ENCODE results near the gene ZNF473. TPM values are rescaled to one million over a fixed set of nuclear protein-coding genes. Genes with fewer than 3 reads are reported as not detected.
"Not testable (repeated sequence)": the region's sequence is repeated elsewhere in the genome, so short reads cannot be mapped to it uniquely, and the experiment has no call there.

Gene ZNF473
- polyA plus RNA-seq, 10 donors: 6.2 to 9.0 (median 7.5) TPM

DNA sequence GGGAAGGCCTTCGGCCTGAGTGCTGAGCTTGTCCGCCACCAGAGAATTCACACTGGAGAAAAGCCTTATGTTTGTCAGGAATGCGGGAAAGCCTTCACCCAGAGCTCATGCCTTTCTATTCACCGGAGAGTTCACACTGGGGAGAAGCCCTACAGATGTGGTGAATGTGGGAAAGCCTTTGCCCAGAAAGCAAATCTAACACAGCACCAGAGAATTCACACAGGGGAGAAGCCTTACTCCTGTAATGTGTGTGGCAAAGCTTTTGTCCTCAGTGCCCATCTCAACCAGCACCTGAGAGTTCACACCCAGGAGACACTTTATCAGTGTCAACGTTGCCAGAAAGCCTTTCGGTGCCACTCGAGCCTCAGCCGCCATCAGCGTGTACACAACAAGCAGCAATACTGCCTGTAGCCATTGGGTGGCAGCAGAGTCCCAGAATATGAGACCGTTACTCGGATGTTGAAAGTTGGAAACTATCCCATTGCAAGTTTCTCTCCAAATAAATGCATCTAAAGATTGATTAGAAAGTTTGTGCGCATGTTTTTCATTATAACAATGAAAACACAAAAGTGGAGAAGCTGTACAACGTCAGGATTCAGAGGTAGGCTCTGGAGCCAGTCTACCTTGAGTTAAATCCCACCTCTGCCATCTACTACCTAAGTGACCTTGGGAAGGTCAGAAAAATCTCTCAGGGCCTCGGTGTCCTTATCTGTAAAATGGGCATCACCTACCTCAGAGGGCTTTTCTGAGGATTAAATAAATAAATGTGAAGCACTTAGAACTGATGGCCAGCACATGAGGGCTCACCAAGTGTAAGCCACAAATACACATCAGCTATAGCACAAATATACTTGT is 21.1 kb downstream of the ZNF473 start:
- no peak for DNase-seq

DNA sequence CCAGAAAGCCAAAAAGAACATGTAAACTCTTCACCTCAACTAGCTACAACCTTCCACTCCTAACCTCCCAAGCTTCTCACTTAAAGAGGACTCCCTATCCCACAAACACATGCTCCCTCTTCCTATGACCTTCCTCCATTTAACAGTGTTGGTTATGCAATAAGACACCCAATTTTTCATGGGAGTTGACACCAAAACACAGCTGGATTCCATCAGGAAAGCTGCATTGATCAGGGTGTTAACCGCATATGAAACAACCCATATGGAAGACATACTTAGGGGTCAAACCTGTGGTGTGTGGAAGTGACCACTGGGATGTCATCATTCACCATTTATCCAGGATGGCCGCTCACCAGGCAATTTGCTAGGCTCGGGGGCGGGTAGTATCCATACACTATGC is 21.9 kb downstream of the ZNF473 start:
- DNase-seq: no peak

DNA sequence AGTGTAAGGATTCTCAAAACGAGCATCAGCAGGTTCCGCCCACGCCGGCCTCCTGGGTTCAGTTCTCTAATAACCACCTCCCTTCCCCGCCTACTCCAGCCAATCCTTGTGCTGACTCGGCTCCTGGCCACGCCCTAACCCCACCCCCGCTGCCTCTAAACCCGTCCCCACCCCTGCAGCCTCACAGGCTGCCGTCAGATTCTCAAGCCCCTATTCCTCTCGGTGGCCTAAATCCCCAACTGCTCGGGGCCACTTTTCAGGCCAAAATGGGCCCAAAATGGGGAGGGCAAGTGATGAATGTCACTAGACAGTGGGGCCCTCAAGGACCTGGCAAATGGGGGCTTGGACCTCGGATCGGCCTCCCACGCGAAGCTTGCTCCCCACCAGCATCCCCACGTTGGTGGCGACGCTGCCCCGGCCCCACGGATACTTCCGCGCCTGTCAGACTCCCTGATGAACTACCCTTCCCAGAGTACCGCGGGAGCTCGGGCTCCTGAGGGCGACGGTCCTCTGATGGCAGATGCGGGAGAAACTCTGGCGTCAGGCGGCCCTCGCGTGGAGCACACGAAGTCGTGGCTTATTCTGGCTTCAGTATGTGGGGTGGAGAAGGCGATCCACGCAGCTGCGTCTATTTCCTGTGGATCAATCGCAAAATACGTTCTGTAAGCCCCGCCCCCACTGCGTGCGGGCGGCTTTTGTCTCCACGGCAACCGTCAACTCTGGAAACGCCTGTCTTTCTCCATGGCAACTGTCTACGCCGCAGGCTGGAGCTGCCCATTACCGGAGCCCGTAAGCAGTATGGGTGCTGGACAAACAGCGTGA is 24.8 kb downstream of the ZNF473 start:
- DNase-seq: peak; percentile 23 to 84 (median 72)

DNA sequence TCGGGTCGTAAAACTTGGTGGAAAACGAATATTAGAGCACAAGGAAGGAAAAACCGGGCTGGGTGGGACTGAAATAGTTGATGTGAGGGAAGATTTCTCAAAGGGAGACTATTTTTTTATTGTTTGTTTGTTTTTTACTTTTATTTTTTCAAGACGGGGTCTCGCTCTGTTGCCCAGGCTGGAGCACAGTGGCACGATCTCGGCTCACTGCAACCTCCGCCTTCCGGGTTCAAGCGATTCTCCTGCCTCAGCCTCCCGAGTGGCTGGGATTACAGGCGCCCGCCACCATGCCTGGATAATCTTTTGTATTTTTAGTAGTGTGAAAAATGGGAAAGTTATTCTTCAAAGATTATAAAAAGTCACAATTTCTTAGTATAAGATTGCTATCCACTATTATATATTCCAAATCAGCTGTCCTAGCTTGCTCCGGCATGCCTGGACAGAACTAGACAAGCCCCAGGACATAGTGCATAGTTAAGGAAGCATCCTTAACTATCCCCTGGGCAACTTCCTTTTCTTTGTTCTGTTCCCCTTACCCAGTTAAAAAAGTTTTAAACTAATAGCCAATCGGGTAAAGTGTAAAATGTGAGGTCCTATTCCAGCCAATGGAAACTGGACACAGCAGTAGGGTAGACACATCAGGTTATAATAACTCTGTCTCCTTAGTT is 25.6 kb downstream of the ZNF473 start:
- DNase-seq: not testable (repeated sequence)

DNA sequence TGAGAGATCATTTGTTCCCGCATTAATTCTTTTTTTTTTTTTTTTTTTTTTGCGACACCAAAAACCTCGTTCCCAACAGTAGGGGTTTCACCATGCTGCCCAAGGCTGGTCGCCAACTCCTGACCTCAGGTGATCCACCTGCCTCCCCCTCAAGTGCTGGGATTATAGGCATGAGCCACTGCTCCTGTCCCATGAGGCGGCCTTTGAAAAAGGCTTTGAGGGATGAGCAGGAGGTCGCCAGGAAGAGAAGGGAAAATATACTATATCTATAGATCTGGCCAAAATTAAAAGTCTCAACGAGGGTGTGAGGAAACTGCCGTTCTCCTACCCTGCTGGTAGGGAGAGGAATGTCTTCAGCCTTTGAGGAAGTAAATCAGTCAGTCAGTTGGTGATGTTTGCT is 26.2 kb downstream of the ZNF473 start:
- DNase-seq: no peak

DNA sequence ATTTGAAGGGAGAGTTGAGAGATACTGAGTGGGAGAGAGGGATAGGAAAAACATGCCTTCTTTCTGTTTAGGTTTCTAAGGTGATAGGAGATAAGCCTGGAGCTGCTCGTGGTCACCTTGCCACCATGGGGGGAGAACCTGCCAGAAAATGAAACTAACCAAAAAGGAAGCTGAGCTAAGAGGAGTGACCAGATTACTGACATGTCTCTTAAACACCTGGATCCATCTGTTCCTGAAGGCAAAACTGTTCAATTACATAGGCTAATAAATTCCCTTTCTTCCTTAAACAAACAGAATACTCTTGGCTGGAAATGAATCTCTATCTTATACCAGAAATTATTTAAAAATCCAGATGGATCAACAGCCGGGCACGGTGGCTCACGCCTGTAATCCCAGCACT is 27.3 kb downstream of the ZNF473 start:
- no peak for DNase-seq

DNA sequence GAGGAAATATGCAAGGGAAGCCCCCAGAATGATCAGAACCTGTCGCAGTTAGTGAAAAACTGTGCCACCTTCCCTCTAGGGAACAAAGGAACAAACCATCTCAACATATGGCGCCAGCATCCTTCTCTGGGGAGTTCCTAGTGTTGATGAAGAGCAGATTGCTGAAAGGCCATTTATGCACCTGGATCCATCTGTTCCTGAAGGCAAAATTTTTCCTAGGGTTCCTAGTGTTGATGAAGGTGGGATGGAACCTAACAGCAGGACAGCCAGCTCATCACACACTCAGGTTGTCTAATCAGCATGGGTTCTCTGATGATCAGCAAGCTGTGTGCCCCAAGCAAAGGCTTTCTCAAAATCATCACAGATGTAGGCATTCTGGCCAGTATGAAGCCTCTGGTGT is 32.6 kb downstream of the ZNF473 start:
- no peak for DNase-seq

DNA sequence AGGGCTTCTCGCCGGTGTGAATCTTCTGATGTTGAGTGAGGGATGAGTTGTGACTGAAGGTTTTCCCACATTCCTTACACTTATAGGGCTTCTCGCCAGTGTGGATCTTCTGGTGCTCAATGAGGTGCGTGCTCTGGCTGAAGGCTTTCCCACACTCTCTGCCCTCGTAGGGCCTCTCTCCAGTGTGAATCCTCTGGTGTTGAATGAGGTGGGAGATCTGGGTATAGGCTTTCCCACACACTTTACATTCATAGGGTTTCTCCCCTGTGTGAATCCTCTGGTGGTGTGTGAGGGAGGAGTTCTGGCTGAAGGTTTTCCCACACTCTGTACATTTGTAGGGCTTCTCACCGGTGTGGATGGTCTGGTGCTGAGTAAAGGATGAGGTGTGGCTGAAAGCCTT is 33.2 kb downstream of the ZNF473 start:
- DNase-seq: no peak

DNA sequence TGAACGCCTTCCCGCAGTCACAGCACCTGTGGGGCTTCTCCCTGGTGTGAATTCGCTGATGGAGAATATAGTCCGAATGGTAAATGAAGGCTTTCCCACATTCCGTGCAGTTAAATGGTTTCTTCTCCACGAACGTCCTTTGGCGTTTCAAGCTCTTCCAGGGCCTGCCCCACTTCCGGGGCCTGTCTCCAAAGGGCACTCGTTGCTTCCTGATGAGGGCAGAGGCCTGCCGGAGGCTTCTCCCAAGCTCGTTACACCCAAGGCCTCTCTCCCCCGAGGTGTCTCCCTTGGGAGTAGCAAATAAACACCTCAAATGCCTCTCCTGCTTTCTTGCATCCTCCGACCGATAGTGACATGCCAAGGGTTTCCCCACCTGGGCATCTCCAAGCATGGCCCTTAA is 34.3 kb downstream of the ZNF473 start:
- DNase-seq: no peak

DNA sequence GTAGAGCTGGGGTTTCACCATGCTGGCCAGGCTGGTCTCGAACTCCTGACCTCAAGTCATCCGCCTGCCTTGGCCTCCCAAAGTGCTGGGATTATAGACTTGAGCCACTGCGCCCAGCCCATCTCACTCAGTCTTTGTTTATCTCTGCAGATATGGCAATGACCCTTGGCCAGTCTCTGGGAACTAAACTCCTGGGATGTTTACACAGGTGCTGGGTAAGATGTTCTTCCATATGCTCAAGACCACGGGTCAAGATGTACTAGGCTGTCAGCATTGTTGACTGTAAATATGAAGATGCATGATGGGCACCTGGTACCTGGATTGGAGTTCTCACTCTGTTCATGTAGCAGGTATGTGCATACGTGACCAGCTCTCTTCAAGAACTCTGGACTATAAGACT is 35.8 kb downstream of the ZNF473 start:
- no peak for DNase-seq

DNA sequence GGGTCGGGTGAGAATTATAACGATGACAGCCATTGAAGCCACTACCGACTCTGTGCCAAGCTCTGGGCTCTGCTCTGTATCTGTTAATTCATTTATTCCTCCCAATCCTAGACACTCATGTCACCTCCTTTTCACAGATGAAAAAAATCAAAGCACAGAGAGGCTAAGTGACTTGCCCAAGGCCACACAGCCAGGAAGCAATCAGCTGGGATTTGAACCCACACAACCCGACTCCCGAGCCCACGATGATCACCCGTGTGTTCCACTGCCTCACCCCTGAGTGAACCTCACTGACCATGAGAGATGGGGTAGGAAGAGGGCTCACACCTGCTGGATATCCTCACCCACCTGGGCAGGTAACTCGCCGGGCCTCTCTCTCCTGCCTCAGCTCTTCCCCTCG is 40.1 kb downstream of the ZNF473 start:
- DNase-seq: no peak

DNA sequence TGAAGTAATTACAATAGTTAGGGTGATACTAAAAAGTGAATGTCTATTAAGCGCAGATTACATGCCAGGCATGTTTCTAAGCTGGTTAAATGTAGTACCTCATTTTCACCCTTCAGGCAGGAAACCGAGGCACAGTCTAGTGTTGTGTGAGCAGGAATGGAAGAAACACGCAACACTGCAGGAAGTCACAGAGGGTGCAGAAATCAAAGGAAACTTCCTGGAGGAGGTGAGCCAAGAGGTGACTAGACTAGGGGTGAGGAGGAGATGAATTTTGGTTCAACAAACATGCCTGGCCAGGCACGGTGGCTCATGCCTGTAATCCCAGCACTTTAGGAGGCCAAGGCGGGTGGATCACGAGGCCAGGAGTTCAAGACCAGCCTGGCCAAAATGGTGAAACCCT is 41.8 kb downstream of the ZNF473 start:
- DNase-seq: no peak

DNA sequence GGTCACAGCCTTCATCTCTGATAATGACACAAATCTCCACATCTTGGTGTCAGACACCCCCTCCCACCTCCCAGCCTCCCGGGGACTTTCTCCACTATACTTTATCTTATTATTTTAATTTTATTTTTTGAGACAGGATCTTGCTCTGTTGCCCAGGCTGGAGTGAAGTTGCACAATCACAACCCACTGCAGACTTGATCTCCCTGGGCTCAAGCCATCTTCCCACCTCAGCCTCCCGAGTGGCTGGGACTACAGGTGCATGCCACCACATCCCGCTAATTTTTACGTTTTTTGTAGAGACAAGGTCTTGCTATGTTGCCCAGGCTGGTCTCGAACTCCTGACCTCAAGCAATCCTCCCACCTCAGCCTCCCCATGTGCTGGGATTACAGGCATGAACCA is 42.6 kb downstream of the ZNF473 start:
- DNase-seq: not testable (repeated sequence)

DNA sequence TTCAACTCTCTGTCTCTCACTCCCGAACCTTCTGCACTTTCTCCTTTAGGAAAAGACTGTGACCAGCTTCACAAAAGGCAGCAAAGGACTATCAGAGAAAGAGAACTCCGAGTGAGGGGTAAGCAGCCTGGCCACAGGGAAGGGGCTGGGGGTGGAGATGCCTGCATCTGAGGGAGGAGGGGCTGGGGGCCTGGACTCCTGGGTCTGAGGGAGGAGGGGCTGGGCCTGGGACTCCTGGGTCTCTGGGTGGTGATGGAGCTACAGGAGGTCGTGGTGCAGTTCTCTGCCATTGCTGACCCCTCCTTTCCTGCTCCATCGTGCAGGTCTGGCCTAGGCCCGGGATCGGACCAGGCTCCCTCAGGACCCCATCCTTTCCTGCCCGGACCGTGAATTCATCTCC is 49.3 kb downstream of the ZNF473 start:
- not testable (repeated sequence) for DNase-seq

DNA sequence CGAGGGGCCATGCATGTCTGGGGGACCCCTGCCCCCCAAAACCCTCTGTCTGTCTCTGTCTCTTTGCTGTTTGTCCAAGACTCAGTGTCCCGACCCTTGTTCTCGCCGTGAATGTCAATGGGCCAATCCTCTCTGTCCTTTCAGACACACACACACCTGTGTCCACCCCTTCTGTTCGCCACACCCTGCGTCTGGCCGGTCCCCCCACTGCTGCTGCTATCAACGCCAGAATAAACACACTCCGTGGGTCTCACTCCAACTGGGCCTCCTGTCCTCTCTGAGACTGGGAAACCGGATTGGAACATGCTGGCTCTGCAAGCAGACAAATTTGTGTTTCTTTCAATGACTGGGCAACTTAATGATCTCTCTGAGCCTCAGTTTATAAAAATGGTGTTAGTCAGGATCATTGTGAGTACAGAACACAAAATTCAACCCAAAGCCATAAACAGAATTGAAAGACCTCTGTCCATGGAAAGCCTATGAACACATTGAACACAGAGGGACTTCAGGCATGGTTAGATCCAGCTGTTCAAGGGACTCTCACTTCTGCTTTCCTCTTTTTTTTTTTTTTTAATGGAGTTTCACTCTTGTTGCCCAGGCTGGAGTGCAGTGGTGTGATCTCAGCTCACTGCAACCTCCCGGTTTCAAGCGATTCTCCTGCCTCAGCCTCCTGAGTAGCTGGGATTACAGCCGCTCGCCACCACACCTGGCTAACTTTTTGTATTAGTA is 50.0 kb downstream of the ZNF473 start:
- DNase-seq: not testable (repeated sequence)

DNA sequence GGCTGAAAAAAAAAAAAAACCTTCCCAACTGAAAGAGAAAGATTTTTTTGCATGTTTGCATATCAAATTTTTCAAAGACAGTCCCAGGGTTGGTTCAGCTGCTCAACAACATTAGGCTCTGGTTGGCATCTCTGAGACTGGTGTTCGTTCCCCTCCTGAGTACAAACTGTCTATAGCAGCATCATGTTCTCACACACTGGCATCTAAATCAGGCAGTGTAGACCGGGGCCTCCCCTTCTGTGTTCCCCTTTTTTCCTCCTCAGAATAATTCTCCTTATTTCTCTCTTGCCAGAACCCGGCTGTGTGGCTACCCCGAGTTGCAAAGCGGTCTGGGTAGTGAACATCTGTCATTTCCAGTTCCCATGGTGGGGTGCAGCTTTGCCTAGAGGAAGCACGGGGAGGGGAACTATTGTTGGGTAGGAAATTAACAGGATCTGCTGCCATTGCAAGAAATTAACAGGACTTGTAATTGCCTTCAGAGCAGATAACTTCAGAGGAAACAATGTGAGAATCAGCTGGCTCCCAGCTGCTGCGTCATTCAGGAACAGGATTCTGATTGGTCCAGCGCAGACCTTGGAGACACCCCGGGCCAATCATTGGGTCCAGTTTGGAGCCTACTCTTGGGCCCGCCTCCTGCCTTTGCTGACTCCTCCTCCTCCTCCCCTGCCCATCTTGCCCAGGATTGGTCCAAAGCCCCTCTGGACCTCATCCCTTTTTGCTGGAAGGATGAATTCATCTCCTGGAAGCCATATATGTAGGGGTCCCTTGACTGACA is 51.0 kb downstream of the ZNF473 start:
- not testable (repeated sequence) for DNase-seq

DNA sequence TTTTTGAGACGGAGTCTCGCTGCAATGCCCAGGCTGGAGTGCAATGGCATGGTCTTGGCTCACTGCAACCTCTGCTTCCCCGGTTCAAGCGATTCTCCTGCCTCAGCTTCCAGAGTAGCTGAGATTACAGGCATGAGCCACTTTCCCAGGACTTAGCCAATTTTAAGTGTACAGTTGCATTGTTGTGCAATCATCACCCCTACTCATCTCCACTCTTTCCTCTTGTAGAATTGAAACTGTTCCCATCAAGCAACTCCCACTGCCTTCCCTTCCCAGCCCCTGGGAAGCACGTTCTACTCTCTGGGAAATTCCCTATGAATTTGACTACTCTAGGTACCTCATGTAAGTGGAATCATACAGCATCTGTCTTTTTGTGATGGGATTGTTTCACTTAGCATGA is 53.2 kb downstream of the ZNF473 start:
- DNase-seq: not testable (repeated sequence)

DNA sequence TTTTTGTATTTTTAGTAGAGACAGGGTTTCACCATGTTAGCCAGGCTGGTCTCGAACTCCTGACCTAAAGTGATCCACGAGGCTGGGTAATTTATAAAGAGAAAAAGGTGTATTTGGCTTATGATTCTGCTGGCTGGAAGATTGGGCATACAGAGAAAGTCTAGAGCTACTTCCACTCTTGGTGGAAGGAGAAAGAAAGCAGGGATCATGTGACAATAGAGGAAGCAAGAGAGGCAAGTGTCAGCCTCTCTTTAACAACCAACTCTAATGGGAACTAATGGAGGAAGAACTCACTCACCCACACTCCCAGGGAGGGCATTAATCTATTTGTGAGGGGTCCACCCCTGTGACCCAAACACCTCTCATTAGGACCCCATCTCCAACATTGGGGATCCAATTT is 58.6 kb downstream of the ZNF473 start:
- not testable (repeated sequence) for DNase-seq

DNA sequence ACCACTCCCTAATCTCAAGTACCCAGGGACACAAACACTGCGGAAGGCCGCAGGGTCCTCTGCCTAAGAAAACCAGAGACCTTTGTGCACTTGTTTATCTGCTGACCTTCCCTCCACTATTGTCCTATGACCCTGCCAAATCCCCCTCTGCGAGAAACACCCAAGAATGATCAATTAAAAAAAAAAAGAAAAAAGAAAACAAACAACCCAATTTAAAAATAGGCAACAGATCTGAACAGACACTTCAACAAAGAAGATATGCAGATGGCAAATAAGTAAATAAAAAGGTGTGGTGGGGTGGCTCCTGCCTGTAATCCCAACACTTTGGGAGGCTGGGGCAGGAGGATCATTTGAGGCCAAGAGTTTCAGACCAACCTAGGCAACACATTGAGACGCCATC is 61.3 kb downstream of the ZNF473 start:
- DNase-seq: not testable (repeated sequence)

DNA sequence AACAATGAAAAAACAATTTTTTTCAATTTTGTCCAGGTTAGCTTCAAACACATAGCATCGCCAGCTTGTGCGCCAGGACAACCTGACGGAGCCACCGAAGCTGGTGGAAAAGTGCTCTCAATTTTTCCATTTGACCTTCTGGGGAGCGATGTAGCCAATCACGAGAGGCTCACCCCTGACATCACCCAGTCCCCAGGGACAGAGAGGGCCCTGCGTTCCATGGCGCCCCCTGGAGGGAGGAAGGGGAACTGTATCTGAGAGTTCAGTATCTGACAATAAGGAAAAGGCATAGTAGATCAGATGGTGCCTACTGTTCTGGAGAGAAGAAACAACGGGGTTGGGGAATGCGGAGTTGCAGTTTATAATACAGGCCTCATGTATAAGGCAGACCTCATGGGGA is 64.9 kb downstream of the ZNF473 start:
- not testable (repeated sequence) for DNase-seq

DNA sequence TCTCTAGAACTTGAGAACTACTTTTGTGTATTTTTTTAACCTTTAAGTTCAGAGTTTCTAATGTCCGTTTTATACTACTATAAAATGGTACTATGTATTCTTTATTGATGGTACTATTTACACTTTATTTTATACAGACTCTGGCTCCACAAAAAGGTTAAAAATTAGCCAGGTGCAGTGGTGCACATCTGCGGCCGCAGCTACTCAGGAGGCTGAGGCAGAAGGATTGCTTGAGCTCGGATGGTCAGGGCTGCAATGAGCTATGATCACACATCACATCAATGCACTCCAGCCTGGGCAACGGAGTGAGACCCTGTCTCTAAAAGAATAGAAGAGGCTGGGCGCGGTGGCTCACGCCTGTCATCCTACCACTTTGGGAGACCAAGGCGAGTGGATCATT is 66.0 kb downstream of the ZNF473 start:
- DNase-seq: not testable (repeated sequence)
